ENCODE data around the gene MACF1. TPM values are rescaled to one million over a fixed set of nuclear protein-coding genes. Genes with fewer than 3 reads are reported as not detected.
A peak's percentile ranks its signal among the peaks of the same experiment; 100 is the strongest.

MACF1 gene
- total RNA-seq, 1 experiment from 2014 or later: 190 TPM

- Histone ChIP-seq H3K4ac (ENCODE audit: low read depth, low read length) (no peak overlapping the region), H4K91ac (ENCODE audit: insufficient read length, low read depth, low read length) (no peak overlapping the region), H4K20me1 (ENCODE audit: control insufficient read depth, insufficient read depth, insufficient read length) (no peaks in the 10 kb centered on the region), H3K23ac (ENCODE audit: insufficient read length, low read depth, low read length) (no peak overlapping the region), H3K27me3 (ENCODE audit: insufficient read depth, low read length) (no peaks in the 10 kb centered on the region), H3K14ac (ENCODE audit: insufficient read depth, low read length) (no peak overlapping the region), H3K4me2 (ENCODE audit: insufficient read depth, insufficient read length, low read length) (peak overlapping the region; percentile 11), H3K23me2 (ENCODE audit: insufficient read length, low read depth, low read length, poor library complexity, severe bottlenecking) (no peaks in the 10 kb centered on the region), H3K18ac (ENCODE audit: insufficient read length, low read depth, low read length) (no peak overlapping the region), H2AK5ac (ENCODE audit: insufficient read length, low read length) (no peak overlapping the region), H3K79me2 (ENCODE audit: insufficient read depth, low read length) (peaks cover 4% of the 10 kb centered on the region; the same call in 1 of the 2 replicates), H4K8ac (replicated peaks; ENCODE audit: insufficient read length, low read depth, low read length) (no peak overlapping the region), H2BK120ac (ENCODE audit: low read depth, low read length, poor library complexity, severe bottlenecking) (no peak overlapping the region), H3K9me3 (ENCODE audit: control insufficient read depth, low read depth, low read length) (no peaks in the 10 kb centered on the region), H3K27ac (ENCODE audit: insufficient read length, low read depth, low read length) (no peak overlapping the region), H2AFZ (ENCODE audit: low read length) (no peak overlapping the region), H3K4me1 (ENCODE audit: insufficient read depth, low read length) (peaks cover 5% of the 10 kb centered on the region; the same call in 1 of the 2 replicates), H3K79me1 (ENCODE audit: insufficient read depth, low read depth, low read length, poor library complexity, severe bottlenecking) (peaks cover 5% of the 10 kb centered on the region), H3T11ph (ENCODE audit: low read length) (no peak overlapping the region), H2BK5ac (ENCODE audit: insufficient read length, low read length) (no peak overlapping the region), H3K56ac (ENCODE audit: insufficient read length, low read depth, low read length) (no peak overlapping the region), H3K9ac (ENCODE audit: extremely low read depth, insufficient read length, low read length) (no peak overlapping the region), H2BK20ac (ENCODE audit: low read depth, low read length, poor library complexity, severe bottlenecking) (no peak overlapping the region), H4K5ac (ENCODE audit: insufficient read length, low read depth, low read length) (no peak overlapping the region), H2BK12ac (ENCODE audit: insufficient read length, low read depth, low read length) (no peak overlapping the region), H2BK15ac (ENCODE audit: low read depth, low read length) (no peak overlapping the region)
- Mint-ChIP-seq H3K27me3 (ENCODE audit: low read depth) (no peaks in the 10 kb centered on the region; the same call in 1 of the 2 replicates), H3K27ac (peak overlapping the region; percentile 18 to 93 (median 69); a peak in 5 of 7 replicates), H3K4me1 (peaks cover 42 to 48% of the 10 kb centered on the region in 2 experiments), H3K4me3 (peak overlapping the region in 1 of 2 experiments; percentile 0; a peak in 2 of 5 replicates), H3K9me3 (no peaks in the 10 kb centered on the region), H3K36me3 (ENCODE audit: insufficient read depth in 1 of 3, low read depth in 3 of 3) (peaks cover 0 to 8% (median 7%) of the 10 kb centered on the region in 3 experiments; a peak in 5 of 7 replicates)
- no peak for TF ChIP-seq CTCF (conservative IDR thresholded peaks at IDR 0.05)
- no peak for DNase-seq
Measured at GRCh38 chr1:39277879-39278278, 73.4 kb downstream of the MACF1 start.
